Measurements from ENCODE around the gene OPCML. TPM values are rescaled to one million over a fixed set of nuclear protein-coding genes. Genes with fewer than 3 reads are reported as not detected.

Gene OPCML
- total RNA-seq, 1 experiment from 2014 or later: 0.13 TPM

- no TSS peak for BruUV-seq (replicated peaks)
- intact Hi-C loops (cut with micrococcal nuclease; ENCODE audit: unreplicated experiment): no loop called here
- Histone ChIP-seq H3K4me1 (ENCODE audit: insufficient read depth, low read length, poor library complexity, severe bottlenecking) (no peaks in the 10 kb centered on the region), H3K36me3 (ENCODE audit: insufficient read depth, low read length, poor library complexity, severe bottlenecking) (no peaks in the 10 kb centered on the region), H3K4me3 (ENCODE audit: low read depth, low read length, poor library complexity, severe bottlenecking) (no peak overlapping the region), H3K9me3 (ENCODE audit: low read depth, low read length, poor library complexity, severe bottlenecking) (no peaks in the 10 kb centered on the region), H3K27me3 (replicated peaks; ENCODE audit: insufficient read depth, low read depth, low read length, poor library complexity) (no peaks in the 10 kb centered on the region), H3K27ac (ENCODE audit: low read depth, low read length, poor library complexity, severe bottlenecking) (no peak overlapping the region)
- DNase-seq (ENCODE audit: low spot score): no peak
- TF ChIP-seq EZH2 (IDR thresholded peaks at IDR 0.05; ENCODE audit: borderline replicate concordance, low read depth, low read length, poor library complexity, severe bottlenecking): no peak
- no peak for TF ChIP-seq CTCF (conservative IDR thresholded peaks at IDR 0.05; ENCODE audit: low read depth, low read length)
- ChIA-PET CTCF (no interaction called here), POLR2A (ENCODE audit: low non-redundant PET) (no interaction called here)
These were observed 509.1 kb downstream of the OPCML start for GRCh38 chr11:133023232-133023631.

GRCh38 chr11:133021553-133021952 lies 510.7 kb downstream of the OPCML start:
- no TSS peak for BruUV-seq (replicated peaks)
- H3K4me1 ChIP-seq (ENCODE audit: insufficient read depth, low read length, poor library complexity, severe bottlenecking): no peaks in the 10 kb centered on the region
- no peaks in the 10 kb centered on the region for H3K9me3 ChIP-seq (ENCODE audit: low read depth, low read length, poor library complexity, severe bottlenecking)
- no peak for TF ChIP-seq EZH2 (IDR thresholded peaks at IDR 0.05; ENCODE audit: borderline replicate concordance, low read depth, low read length, poor library complexity, severe bottlenecking)
- no peaks in the 10 kb centered on the region for H3K36me3 ChIP-seq (ENCODE audit: insufficient read depth, low read length, poor library complexity, severe bottlenecking)
- intact Hi-C loops (cut with micrococcal nuclease; ENCODE audit: unreplicated experiment): no loop called here
- CTCF ChIA-PET: no interaction called here
- H3K27ac ChIP-seq (ENCODE audit: low read depth, low read length, poor library complexity, severe bottlenecking): no peak overlapping the region
- H3K4me3 ChIP-seq (ENCODE audit: low read depth, low read length, poor library complexity, severe bottlenecking): no peak overlapping the region
- POLR2A ChIA-PET (ENCODE audit: low non-redundant PET): no interaction called here
- no peak for DNase-seq (ENCODE audit: low spot score)
- H3K27me3 ChIP-seq (replicated peaks; ENCODE audit: insufficient read depth, low read depth, low read length, poor library complexity): no peaks in the 10 kb centered on the region

GRCh38 chr11:133020372-133020714 lies 512.0 kb downstream of the OPCML start:
- no peak overlapping the region for H3K27ac ChIP-seq (ENCODE audit: low read depth, low read length, poor library complexity, severe bottlenecking)
- no TSS peak for BruUV-seq (replicated peaks)
- H3K27me3 ChIP-seq (replicated peaks; ENCODE audit: insufficient read depth, low read depth, low read length, poor library complexity): no peaks in the 10 kb centered on the region
- H3K9me3 ChIP-seq (ENCODE audit: low read depth, low read length, poor library complexity, severe bottlenecking): no peaks in the 10 kb centered on the region
- ChIA-PET POLR2A (ENCODE audit: low non-redundant PET) (no interaction called here), CTCF (no interaction called here)
- intact Hi-C loops (cut with micrococcal nuclease; ENCODE audit: unreplicated experiment): no loop called here
- no peak overlapping the region for H3K4me3 ChIP-seq (ENCODE audit: low read depth, low read length, poor library complexity, severe bottlenecking)
- H3K4me1 ChIP-seq (ENCODE audit: insufficient read depth, low read length, poor library complexity, severe bottlenecking): peaks cover 7% of the 10 kb centered on the region
- TF ChIP-seq CTCF (conservative IDR thresholded peaks at IDR 0.05; ENCODE audit: low read depth, low read length) (no peak), EZH2 (IDR thresholded peaks at IDR 0.05; ENCODE audit: borderline replicate concordance, low read depth, low read length, poor library complexity, severe bottlenecking) (no peak)
- no peak for DNase-seq (ENCODE audit: low spot score)
- no peaks in the 10 kb centered on the region for H3K36me3 ChIP-seq (ENCODE audit: insufficient read depth, low read length, poor library complexity, severe bottlenecking)

DNA sequence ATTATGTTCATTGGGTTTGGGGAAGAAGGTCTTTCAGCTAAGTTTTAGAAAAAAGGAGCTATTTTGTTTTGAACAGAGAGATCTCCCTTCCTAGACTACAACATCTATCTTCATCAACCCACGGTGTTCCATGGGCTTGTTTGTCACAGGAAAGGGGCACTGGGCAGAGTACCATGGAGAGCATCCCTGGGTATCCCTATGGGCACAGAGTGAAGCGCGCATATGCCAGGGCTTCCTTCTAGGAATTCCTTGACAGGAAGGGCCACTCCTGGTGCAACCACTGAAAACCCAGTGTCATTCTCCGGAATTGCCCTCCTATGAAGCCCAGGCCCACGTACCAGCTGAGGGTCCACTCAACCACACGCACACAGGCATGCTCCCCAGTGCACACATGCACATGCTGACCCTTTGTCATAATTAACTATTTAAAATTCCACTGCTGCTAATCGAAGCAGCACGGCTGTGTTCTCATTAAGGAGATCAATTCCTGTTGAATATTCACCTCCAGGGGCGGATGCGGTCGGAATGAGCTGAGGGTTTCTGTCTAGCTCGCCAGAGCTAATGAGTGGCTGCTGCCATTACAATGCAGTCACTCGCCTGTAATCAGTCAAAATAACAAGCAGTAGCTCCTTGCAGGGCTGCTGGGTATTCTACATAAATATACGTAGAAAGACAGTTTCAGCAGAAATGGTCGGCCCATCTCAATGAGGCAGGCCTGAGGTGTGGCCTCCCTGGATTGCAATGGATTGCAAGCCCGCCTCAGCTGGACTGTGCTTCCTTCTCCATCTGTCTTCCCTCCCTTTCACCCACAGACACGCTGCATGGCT lies 512.5 kb downstream of the OPCML start:
- Histone ChIP-seq H3K9me3 (ENCODE audit: low read depth, low read length, poor library complexity, severe bottlenecking) (no peaks in the 10 kb centered on the region), H3K4me1 (ENCODE audit: insufficient read depth, low read length, poor library complexity, severe bottlenecking) (peaks cover 10% of the 10 kb centered on the region), H3K4me3 (ENCODE audit: low read depth, low read length, poor library complexity, severe bottlenecking) (no peak overlapping the region), H3K27me3 (replicated peaks; ENCODE audit: insufficient read depth, low read depth, low read length, poor library complexity) (no peaks in the 10 kb centered on the region), H3K36me3 (ENCODE audit: insufficient read depth, low read length, poor library complexity, severe bottlenecking) (no peaks in the 10 kb centered on the region), H3K27ac (ENCODE audit: low read depth, low read length, poor library complexity, severe bottlenecking) (no peak overlapping the region)
- ChIA-PET POLR2A (ENCODE audit: low non-redundant PET) (no interaction called here), CTCF (no interaction called here)
- intact Hi-C loops (cut with micrococcal nuclease; ENCODE audit: unreplicated experiment): no loop called here
- TF ChIP-seq EZH2 (IDR thresholded peaks at IDR 0.05; ENCODE audit: borderline replicate concordance, low read depth, low read length, poor library complexity, severe bottlenecking) (no peak), CTCF (conservative IDR thresholded peaks at IDR 0.05; ENCODE audit: low read depth, low read length) (no peak)
- no peak for DNase-seq (ENCODE audit: low spot score)
- no TSS peak for BruUV-seq (replicated peaks)

Data from A673 (cell line).